ENCODE data around the gene SPTBN4. TPM values are rescaled to one million over a fixed set of nuclear protein-coding genes. Genes with fewer than 3 reads are reported as not detected.
"Not testable (repeated sequence)": the region's sequence is repeated elsewhere in the genome, so short reads cannot be mapped to it uniquely, and the experiment has no call there.

Gene SPTBN4
- total RNA-seq, 1 donor from 2014 or later, result under 0.01 TPM

- no peak for DNase-seq (ENCODE audit: low read depth in 2 of 2)
These were observed 61.3 kb downstream of the SPTBN4 start for GRCh38 chr19:40528078-40528477.

DNA sequence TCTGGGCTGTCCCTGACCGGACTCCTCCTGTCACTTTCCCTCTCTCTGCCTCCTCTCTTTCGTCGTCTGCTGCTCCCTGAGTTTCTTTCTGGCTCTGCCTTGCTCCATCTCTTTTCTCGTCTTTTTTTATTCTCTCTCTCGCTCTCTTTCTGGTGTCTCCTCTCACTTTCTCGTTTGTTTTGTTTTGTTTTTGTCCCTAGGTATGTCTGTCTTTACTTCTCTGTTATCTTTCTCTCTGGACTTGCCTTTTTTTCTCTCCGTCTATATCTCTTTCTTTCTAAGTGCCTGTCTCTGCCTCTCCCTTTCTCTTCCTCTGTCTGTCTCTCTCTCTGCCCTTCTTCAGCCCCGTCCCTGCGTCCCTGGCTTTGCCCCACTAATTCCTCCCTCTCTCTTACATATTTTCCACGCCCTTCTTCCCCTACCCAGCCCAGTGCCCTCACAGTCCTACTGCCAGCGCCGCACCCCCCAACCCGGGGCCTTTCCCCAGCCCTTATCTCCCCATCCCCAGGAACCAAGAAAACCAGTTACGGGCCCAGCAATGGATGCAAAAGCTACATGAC, 61.8 kb downstream of the SPTBN4 start:
- no peak for DNase-seq (ENCODE audit: low read depth in 2 of 2)

- peak; percentile 58 to 75 for DNase-seq (ENCODE audit: low read depth in 2 of 2)
These were observed 62.5 kb downstream of the SPTBN4 start for GRCh38 chr19:40529093-40529954.

GRCh38 chr19:40530091-40530901, 63.5 kb downstream of the SPTBN4 start:
- DNase-seq (ENCODE audit: low read depth in 2 of 2), result peak in 1 of 2 donors; percentile 22

DNA sequence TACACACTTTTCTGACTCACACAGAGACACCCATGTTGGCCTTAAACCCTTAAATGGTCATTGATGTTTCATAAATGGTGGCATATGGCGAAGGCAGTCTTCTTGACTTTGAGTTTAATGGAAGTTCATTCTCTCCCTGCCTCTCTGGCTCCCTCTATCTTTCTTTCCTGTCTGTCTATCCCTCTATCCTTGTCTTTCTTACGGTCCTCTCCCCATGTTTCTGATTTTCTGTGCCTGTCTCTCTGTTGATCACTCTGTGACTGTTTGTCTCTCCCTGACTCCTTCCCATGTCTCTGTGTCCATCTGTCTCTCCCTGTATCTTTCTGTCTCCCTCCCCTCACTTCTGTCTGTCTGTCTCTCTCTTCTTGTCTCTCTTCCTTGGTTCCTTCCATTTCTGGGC, 66.7 kb downstream of the SPTBN4 start:
- no peak for DNase-seq (ENCODE audit: low read depth in 2 of 2)

DNA sequence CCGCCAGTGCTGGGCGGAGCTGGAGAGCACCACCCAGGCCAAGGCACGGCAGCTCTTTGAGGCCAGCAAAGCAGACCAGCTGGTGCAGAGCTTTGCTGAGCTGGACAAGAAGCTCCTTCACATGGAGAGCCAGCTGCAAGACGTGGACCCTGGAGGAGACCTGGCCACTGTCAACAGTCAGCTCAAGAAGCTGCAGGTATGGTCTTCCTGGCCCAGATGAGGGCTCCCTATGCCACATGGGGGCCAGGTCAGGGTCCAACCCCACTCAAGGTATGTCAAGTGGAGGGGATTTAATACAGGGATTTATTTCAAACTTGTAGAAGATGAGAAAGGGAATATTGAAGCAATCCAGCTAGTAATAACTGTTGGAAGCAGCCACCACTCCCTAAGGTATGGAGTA, 67.3 kb downstream of the SPTBN4 start:
- DNase-seq (ENCODE audit: low read depth in 2 of 2), result no peak

- no peak for DNase-seq (ENCODE audit: low read depth in 2 of 2)
These were observed 72.3 kb downstream of the SPTBN4 start for GRCh38 chr19:40539070-40539469.

- DNase-seq (ENCODE audit: low read depth in 2 of 2), result no peak
These were observed 75.5 kb downstream of the SPTBN4 start for GRCh38 chr19:40542202-40542859.

DNA sequence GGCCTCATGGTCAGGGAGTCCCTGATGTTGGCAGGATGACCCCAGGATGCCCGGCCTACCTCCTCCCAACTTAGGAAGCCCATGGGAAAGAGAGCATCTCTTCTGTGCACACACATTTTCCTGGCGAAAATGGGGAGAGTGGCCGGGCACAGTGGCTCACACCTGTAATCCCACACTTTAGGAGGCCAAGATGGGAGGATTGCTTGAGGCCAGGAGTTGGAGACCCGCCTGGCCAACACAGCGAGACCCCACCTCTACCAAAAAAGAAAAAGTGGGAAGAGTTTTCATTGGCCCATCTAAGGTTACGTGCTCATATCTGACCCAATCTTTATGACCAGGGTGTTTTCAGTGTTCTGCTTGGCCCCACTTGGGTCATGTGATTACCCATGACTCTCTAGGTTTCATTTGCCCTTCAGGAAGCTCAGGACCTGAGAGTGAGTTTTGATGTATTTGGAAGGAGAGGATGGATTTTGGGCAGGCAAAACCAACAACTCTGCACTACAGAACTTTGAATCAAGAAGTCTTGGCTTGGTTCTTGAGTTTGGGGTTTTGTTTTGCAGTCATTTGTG, 76.3 kb downstream of the SPTBN4 start:
- no peak for DNase-seq (ENCODE audit: low read depth in 2 of 2)

DNA sequence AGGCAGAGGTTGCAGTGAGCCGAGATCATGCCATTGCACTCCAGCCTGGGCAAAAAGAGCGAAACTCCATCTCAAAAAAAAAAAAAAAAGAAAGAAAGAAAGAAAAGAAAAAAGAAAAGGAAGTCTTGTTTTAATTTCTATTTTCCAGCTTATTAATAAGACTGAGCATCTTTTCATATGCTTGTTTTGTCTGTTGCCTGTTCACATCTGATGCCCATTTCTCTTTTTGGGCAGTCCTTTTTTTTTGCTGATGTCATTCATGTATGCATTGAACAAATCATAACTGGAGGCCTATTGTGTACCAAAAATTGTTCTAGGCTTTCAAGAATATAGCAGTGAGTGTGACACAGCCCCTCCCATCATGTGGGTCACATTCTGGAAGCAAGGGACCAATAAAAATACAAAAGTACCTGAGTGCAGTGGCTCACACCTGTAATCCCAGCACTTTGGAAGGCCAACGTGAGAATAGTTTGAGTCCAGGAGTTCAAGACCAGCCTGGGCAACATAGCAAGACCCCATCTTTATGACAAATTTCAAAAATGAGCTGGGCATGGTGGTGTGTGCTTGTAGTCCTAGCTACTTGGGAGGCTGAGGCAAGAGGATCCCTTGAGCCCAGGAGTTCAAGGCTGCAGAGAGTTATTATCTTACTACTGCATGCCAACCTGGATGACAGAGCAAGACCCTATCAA, 79.5 kb downstream of the SPTBN4 start:
- DNase-seq (ENCODE audit: low read depth in 2 of 2), result not testable (repeated sequence)

DNA sequence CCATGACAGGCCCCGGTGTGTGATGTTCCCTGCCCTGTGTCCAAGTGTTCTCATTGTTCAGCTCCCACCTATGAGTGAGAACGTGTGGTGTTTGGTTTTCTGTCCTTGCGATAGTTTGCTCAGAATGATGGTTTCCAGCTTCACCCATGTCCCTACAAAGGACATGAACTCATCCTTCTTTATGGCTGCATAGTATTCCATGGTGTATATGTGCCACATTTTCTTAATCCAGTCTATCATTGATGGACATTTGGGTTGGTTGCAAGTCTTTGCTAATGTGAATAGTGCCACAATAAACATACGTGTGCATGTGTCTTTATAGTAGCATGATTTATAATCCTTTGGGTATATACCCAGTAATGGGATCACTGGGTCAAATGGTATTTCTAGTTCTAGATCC, 80.4 kb downstream of the SPTBN4 start:
- DNase-seq (ENCODE audit: low read depth in 2 of 2), result not testable (repeated sequence)

- DNase-seq (ENCODE audit: low read depth in 2 of 2), result no peak
These were observed 81.0 kb downstream of the SPTBN4 start for GRCh38 chr19:40547836-40548235.

GRCh38 chr19:40549007-40549708, 82.4 kb downstream of the SPTBN4 start:
- DNase-seq (ENCODE audit: low read depth in 2 of 2), result peak; percentile 25 to 67

DNA sequence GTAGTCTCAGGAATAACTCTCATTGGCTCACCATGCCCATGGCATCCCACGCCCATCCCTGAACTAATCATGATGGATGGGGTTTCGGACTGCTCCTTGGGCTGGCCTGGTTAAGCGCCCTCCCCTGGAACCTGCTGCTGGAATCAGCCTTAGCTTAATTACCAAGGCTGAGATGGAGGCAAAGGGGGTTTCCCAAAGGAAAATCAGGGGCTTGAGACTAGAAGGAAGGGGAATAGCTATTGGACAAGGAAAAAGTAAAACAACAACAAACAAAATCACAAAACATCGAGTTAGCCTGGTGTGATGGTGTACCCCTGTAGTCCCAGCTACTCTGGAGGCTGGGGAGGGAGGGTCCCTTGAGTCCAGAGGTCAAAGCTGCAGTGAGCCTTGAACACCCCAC, 84.2 kb downstream of the SPTBN4 start:
- DNase-seq (ENCODE audit: low read depth in 2 of 2), result no peak

GRCh38 chr19:40552848-40553247, 86.0 kb downstream of the SPTBN4 start:
- no peak for DNase-seq (ENCODE audit: low read depth in 2 of 2)

- DNase-seq (ENCODE audit: low read depth in 2 of 2), result no peak
These were observed 87.4 kb downstream of the SPTBN4 start for GRCh38 chr19:40553885-40554857.

- no peak for DNase-seq (ENCODE audit: low read depth in 2 of 2)
These were observed 89.3 kb downstream of the SPTBN4 start for GRCh38 chr19:40555978-40556689.

DNA sequence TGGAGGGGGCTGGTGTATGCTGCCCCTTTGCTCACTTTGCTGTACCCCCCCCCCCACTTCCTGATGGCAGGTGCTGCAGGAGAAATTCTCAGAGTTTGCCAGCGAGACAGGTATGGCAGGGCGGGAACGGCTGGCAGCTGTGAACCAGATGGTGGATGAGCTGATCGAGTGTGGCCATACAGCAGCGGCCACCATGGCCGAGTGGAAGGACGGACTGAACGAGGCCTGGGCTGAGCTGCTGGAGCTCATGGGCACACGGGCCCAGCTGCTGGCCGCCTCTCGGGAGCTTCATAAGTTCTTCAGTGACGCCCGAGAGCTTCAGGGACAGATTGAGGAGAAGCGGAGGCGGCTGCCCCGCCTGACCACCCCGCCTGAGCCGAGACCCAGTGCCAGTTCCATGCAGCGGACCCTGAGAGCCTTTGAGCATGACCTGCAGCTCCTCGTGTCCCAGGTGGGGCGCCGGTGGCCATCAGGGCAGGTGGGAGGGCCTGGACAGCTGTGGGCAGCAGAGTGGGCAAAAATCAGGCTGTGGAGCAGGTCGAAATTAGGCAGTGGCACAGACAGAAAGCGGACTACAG, 90.2 kb downstream of the SPTBN4 start:
- DNase-seq (ENCODE audit: low read depth in 2 of 2), result no peak

All from dermis microvascular lymphatic vessel endothelial cell (primary cell).